A673 (cell line): ENCODE data around the gene ANKRD53. TPM values are rescaled to one million over a fixed set of nuclear protein-coding genes. Genes with fewer than 3 reads are reported as not detected.

ENCODE experiments used
- BruUV-seq: library from RNA; stranded (reverse); fragments of 400-500 nt; replicated peaks from 2 replicates; lab custom pipeline; 2021; lab: Mats Ljungman, UMichigan
- CTCF ChIA-PET: fragments of 300-600 bp; sonication (Branson Sonifier 250); formaldehyde crosslinking; loops from one replicate; lab custom pipeline; 2022; ENCODE audit warnings: antibody characterized with exemption; lab: Charles Lee
- POLR2A ChIA-PET: fragments of 300-600 bp; sonication (Branson Sonifier 250); formaldehyde crosslinking; loops from one replicate; lab custom pipeline; 2022; ENCODE audit warnings: antibody characterized with exemption; ENCODE audit not compliant: low non-redundant PET; lab: Charles Lee
- DNase-seq: peaks from one replicate; pipeline ENCODE4 v3.0.0-alpha.2; 2015; ENCODE audit warnings: low spot score
- H3K27ac ChIP-seq: fragments of 200-600 bp; sonication (generic); 2 replicates; pipeline ENCODE4 v1.5.1; 2016; ENCODE audit warnings: mixed run types, low read depth, mild to moderate bottlenecking, mixed read lengths, antibody characterized with exemption, low read length; ENCODE audit not compliant: poor library complexity, severe bottlenecking
- H3K27me3 ChIP-seq: fragments of 200-600 bp; sonication (generic); replicated peaks from 2 replicates; pipeline ENCODE4 v1.6.1; 2017; ENCODE audit warnings: mixed run types, low read depth, mild to moderate bottlenecking, mixed read lengths, antibody characterized with exemption, low read length; ENCODE audit not compliant: insufficient read depth, poor library complexity
- H3K36me3 ChIP-seq: fragments of 200-600 bp; sonication (generic); 2 replicates; pipeline ENCODE4 v1.6.1; 2016; ENCODE audit warnings: mixed run types, mild to moderate bottlenecking, mixed read lengths, antibody characterized with exemption, low read length; ENCODE audit not compliant: insufficient read depth, poor library complexity, severe bottlenecking
- H3K4me1 ChIP-seq: fragments of 200-600 bp; sonication (generic); 2 replicates; pipeline ENCODE4 v1.6.1; 2017; ENCODE audit warnings: mixed run types, mild to moderate bottlenecking, mixed read lengths, antibody characterized with exemption, low read length; ENCODE audit not compliant: insufficient read depth, poor library complexity, severe bottlenecking
- H3K4me3 ChIP-seq: fragments of 200-600 bp; sonication (generic); 2 replicates; pipeline ENCODE4 v1.5.1; 2016; ENCODE audit warnings: low read depth, mixed run types, mild to moderate bottlenecking, mixed read lengths, low read length; ENCODE audit not compliant: poor library complexity, severe bottlenecking
- H3K9me3 ChIP-seq: fragments of 200-600 bp; sonication (generic); 2 replicates; pipeline ENCODE4 v1.6.1; 2016; ENCODE audit warnings: mixed run types, low read depth, mild to moderate bottlenecking, mixed read lengths, antibody characterized with exemption, low read length; ENCODE audit not compliant: poor library complexity, severe bottlenecking
- EZH2 ChIP-seq: fragments of 200-600 bp; sonication (generic); IDR thresholded peaks from 2 replicates; pipeline ENCODE4 v1.6.1; 2017; ENCODE audit warnings: borderline replicate concordance, low read depth, mild to moderate bottlenecking, mixed read lengths, antibody characterized with exemption, low read length; ENCODE audit not compliant: poor library complexity, severe bottlenecking
- intact Hi-C: fragments of 100-400 bp; cut with micrococcal nuclease; formaldehyde crosslinking; loops from one replicate; pipeline ENCODE4 v1.10.0; 2022; ENCODE audit not compliant: unreplicated experiment
- total RNA-seq: library from RNA; stranded (reverse); gene quantifications from 2 replicates; pipeline ENCODE4 v1.2.3, GENCODE V29; 2021
- TF ChIP-seq, protein P1 (sequence below): fragments of 300-800, 200-600 bp; sonication (generic); conservative IDR thresholded peaks from 2 replicates; pipeline ENCODE4 v1.5.1; 2017; ENCODE audit warnings: low read depth, mild to moderate bottlenecking, antibody characterized with exemption, low read length, moderate library complexity, mixed read lengths

Gene ANKRD53
- total RNA-seq, 1 experiment from 2014 or later, result 0.64 TPM

DNA sequence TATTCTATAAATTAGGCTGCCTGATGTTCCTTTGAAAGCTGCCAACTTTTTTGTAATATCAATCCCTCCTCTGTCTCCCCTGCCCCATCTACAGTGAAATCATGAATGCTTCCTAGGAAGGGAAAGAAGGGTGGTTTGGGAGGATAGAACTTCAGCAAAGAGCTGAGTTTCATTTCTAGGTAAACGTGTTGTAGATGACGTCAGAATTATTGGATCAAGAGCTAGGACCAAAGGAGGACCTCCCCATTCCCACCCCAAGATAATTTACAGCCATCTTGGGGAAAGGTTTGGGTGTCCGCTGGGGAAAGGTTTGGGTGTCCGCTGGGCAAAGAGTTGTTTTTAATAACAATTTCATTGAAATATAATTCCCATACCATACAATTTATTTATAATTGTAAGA lies 11.2 kb upstream of the ANKRD53 start:
- CTCF ChIA-PET, result no interaction called here
- Histone ChIP-seq H3K27ac (no peak overlapping the region), H3K9me3 (no peaks in the 10 kb centered on the region), H3K4me3 (no peak overlapping the region), H3K4me1 (no peaks in the 10 kb centered on the region), H3K36me3 (no peaks in the 10 kb centered on the region), H3K27me3 (no peaks in the 10 kb centered on the region)
- BruUV-seq, result no TSS peak
- DNase-seq, result no peak
- TF ChIP-seq, protein P1, sequence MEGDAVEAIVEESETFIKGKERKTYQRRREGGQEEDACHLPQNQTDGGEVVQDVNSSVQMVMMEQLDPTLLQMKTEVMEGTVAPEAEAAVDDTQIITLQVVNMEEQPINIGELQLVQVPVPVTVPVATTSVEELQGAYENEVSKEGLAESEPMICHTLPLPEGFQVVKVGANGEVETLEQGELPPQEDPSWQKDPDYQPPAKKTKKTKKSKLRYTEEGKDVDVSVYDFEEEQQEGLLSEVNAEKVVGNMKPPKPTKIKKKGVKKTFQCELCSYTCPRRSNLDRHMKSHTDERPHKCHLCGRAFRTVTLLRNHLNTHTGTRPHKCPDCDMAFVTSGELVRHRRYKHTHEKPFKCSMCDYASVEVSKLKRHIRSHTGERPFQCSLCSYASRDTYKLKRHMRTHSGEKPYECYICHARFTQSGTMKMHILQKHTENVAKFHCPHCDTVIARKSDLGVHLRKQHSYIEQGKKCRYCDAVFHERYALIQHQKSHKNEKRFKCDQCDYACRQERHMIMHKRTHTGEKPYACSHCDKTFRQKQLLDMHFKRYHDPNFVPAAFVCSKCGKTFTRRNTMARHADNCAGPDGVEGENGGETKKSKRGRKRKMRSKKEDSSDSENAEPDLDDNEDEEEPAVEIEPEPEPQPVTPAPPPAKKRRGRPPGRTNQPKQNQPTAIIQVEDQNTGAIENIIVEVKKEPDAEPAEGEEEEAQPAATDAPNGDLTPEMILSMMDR, result no peak
- no peak for TF ChIP-seq EZH2
- intact Hi-C loops, result no loop called here
- POLR2A ChIA-PET, result no interaction called here

DNA sequence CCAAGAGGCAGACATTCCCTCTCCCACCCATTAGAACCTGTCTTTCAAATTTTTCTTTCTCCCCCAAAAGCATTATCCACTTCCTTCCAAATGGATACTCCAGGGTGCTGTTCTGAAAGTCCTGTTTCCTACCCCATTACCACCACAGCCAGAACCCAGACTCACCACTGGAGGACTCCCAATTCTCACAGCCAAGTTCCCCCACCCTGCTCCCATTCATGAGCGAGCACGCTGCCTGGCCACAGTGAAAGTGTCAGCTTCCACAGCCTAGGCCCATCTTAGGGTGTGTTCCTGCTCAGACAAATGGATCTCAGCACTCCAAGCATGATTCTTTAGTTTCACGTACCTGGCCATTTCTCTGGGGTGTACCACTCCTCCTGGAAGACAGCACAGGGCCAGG lies 3.8 kb upstream of the ANKRD53 start:
- H3K9me3 ChIP-seq, result no peaks in the 10 kb centered on the region
- no peaks in the 10 kb centered on the region for H3K27me3 ChIP-seq
- no TSS peak for BruUV-seq
- TF ChIP-seq, protein P1, result no peak
- TF ChIP-seq EZH2, result no peak
- H3K4me3 ChIP-seq, result no peak overlapping the region
- H3K36me3 ChIP-seq, result no peaks in the 10 kb centered on the region
- POLR2A ChIA-PET, result interaction anchor here (0.7 kb wide), 1 partner anchor 125 kb away, joined by 3 read pairs; no protein-coding TSS in a partner anchor
- CTCF ChIA-PET, result no interaction called here
- peaks cover 4% of the 10 kb centered on the region for H3K4me1 ChIP-seq
- DNase-seq, result no peak
- intact Hi-C loops, result loop anchor here (10.0 kb wide), 1 partner anchor 110 kb away; no protein-coding TSS in a partner anchor
- H3K27ac ChIP-seq, result no peak overlapping the region

DNA sequence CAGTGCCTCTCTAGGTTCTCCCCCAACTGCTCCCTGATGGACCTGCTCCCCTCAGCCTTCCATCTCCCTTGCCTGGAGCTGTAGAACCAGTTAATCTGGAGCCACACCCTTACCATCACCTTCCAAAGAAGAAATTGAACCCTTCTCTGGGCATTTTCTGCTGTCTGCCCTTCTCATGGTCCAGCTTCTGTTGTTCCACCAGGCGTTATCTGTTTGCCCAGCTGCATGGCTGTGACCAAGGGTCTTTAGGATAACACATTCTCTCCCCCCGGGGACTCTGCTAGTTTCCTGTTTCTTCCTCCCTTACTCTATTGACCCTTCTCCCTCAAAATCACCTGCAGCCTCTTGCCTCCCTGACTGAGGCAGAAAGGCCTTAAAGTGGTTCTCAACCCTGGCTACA lies 3.2 kb upstream of the ANKRD53 start:
- no TSS peak for BruUV-seq
- ChIA-PET CTCF (no interaction called here), POLR2A (no interaction called here)
- H3K27me3 ChIP-seq, result no peaks in the 10 kb centered on the region
- TF ChIP-seq EZH2, result no peak
- TF ChIP-seq, protein P1, result no peak
- no peak overlapping the region for H3K27ac ChIP-seq
- DNase-seq, result no peak
- intact Hi-C loops, result loop anchor here (10.0 kb wide), 1 partner anchor 110 kb away; no protein-coding TSS in a partner anchor
- no peaks in the 10 kb centered on the region for H3K36me3 ChIP-seq
- H3K4me3 ChIP-seq, result no peak overlapping the region
- H3K4me1 ChIP-seq, result peaks cover 4% of the 10 kb centered on the region
- no peaks in the 10 kb centered on the region for H3K9me3 ChIP-seq
